ENCODE results near the gene ARPC2.
"Not testable (repeated sequence)": the region's sequence is repeated elsewhere in the genome, so short reads cannot be mapped to it uniquely, and the experiment has no call there.

The ARPC2 gene

GRCh38 chr2:218216674-218217359, at the start of gene ARPC2:
Gene ARPC2 (plus strand): TSS chr2:218217189. CDS start chr2:218217471, 282 bp downstream.
- peak within 1 kb of the TSS; percentile 72 for H3K4me3 ChIP-seq (ENCODE audit: control insufficient read depth, low read depth, low read length)
- TF ChIP-seq CTCF (IDR thresholded peaks at IDR 0.05; ENCODE audit: control insufficient read depth, insufficient read depth, low read depth, low read length, missing control alignments) = no peak
- peak; percentile 69 for DNase-seq (ENCODE audit: low read depth)

- H3K4me3 ChIP-seq (ENCODE audit: control insufficient read depth, low read depth, low read length) = no peak overlapping the region
- no peak for TF ChIP-seq CTCF (IDR thresholded peaks at IDR 0.05; ENCODE audit: control insufficient read depth, insufficient read depth, low read depth, low read length, missing control alignments)
- DNase-seq (ENCODE audit: low read depth) = no peak
Measured at GRCh38 chr2:218168016-218168415, 49.0 kb upstream of the ARPC2 start.

- TF ChIP-seq CTCF (IDR thresholded peaks at IDR 0.05; ENCODE audit: control insufficient read depth, insufficient read depth, low read depth, low read length, missing control alignments) = peak; percentile 77
- DNase-seq (ENCODE audit: low read depth) = no peak
- no peak overlapping the region for H3K4me3 ChIP-seq (ENCODE audit: control insufficient read depth, low read depth, low read length)
Measured at GRCh38 chr2:218168635-218169462, 48.1 kb upstream of the ARPC2 start.

- no peak for DNase-seq (ENCODE audit: low read depth)
- H3K4me3 ChIP-seq (ENCODE audit: control insufficient read depth, low read depth, low read length) = no peak overlapping the region
- no peak for TF ChIP-seq CTCF (IDR thresholded peaks at IDR 0.05; ENCODE audit: control insufficient read depth, insufficient read depth, low read depth, low read length, missing control alignments)
Measured at GRCh38 chr2:218169757-218170546, 47.0 kb upstream of the ARPC2 start.

GRCh38 chr2:218171744-218172143, 45.2 kb upstream of the ARPC2 start:
- not testable (repeated sequence) for H3K4me3 ChIP-seq (ENCODE audit: control insufficient read depth, low read depth, low read length); DNase-seq (ENCODE audit: low read depth)

GRCh38 chr2:218172845-218173244, 44.1 kb upstream of the ARPC2 start:
- TF ChIP-seq CTCF (IDR thresholded peaks at IDR 0.05; ENCODE audit: control insufficient read depth, insufficient read depth, low read depth, low read length, missing control alignments) = no peak
- no peak for DNase-seq (ENCODE audit: low read depth)
- no peak overlapping the region for H3K4me3 ChIP-seq (ENCODE audit: control insufficient read depth, low read depth, low read length)

Measured in AG09309 (cell line).